ENCODE measurements around the gene CHST3. TPM values are rescaled to one million over a fixed set of nuclear protein-coding genes. Genes with fewer than 3 reads are reported as not detected.

Gene CHST3
- total and polyA plus RNA-seq, 10 of the 15 experiments (the other 5 are each of a cell fraction or from before 2014, with no cell fraction given): 0.03 to 0.50 (median 0.05) TPM; not detected in 2

- no peak overlapping the region for H3K4me2 ChIP-seq (ENCODE audit: control insufficient read depth, insufficient read depth)
- H3K4me1 ChIP-seq (ENCODE audit: control insufficient read depth, insufficient read depth, low read length): no peaks in the 10 kb centered on the region
- DNase-seq (ENCODE audit: low read depth, low spot score) (no peak), FAIRE-seq (no peak), ATAC-seq (no peak)
- H3K36me3 ChIP-seq (ENCODE audit: control insufficient read depth in 2 of 2, insufficient read depth in 2 of 2, low read length in 1 of 2): no peaks in the 10 kb centered on the region; a peak in 1 of 4 replicates
- H3K9me3 ChIP-seq (replicated peaks; ENCODE audit: control insufficient read depth, insufficient read depth, low read length): no peaks in the 10 kb centered on the region
- H3K27ac ChIP-seq (ENCODE audit: control insufficient read depth, insufficient read depth): no peak overlapping the region
- 22% methylated on average over 8 of the region's 8 CpGs for WGBS (ENCODE audit: insufficient coverage, insufficient replicate concordance, low lambda C conversion rate, missing lambda C conversion rate)
- no peaks in the 10 kb centered on the region for H3K27me3 ChIP-seq (replicated peaks in 1 of 2; ENCODE audit: control insufficient read depth in 2 of 2, insufficient read depth in 2 of 2, low read length in 1 of 2)
- no peak overlapping the region for H2AFZ ChIP-seq (ENCODE audit: control insufficient read depth, low read depth, low read length)
- BruUV-seq (replicated peaks): no TSS peak
- ChIA-PET POLR2A (no interaction called here), CTCF (no interaction called here), SMC1A (ENCODE audit: uncharacterized antibody, unreplicated experiment) (no interaction called here), RAD21 (ENCODE audit: unreplicated experiment) (no interaction called here)
- no peak for TF ChIP-seq TCF12 (IDR thresholded peaks at IDR 0.05; ENCODE audit: low read depth, low read length)
- TF ChIP-seq BHLHE40 (IDR thresholded peaks at IDR 0.05; ENCODE audit: borderline replicate concordance in 1 of 2, low read depth in 2 of 2, low read length in 1 of 2): no peak
- no peak for TF ChIP-seq USF2 (IDR thresholded peaks at IDR 0.05; ENCODE audit: borderline replicate concordance, low read depth, low read length)
- TF ChIP-seq BRCA1 (IDR thresholded peaks at IDR 0.05; ENCODE audit: low read depth, low read length): no peak
- no peak for TF ChIP-seq CBFB (IDR thresholded peaks at IDR 0.05; ENCODE audit: low read depth)
- no peak for TF ChIP-seq STAT3 (IDR thresholded peaks at IDR 0.05; ENCODE audit: low read depth, low read length)
- TF ChIP-seq CHD4 (IDR thresholded peaks at IDR 0.05): no peak
- no peak for TF ChIP-seq IRF5 (IDR thresholded peaks at IDR 0.05; ENCODE audit: borderline replicate concordance)
- no peak for TF ChIP-seq IRF3 (IDR thresholded peaks at IDR 0.05)
- no peak for TF ChIP-seq RBBP5 (conservative IDR thresholded peaks at IDR 0.05)
- no peak for TF ChIP-seq NFYB (IDR thresholded peaks at IDR 0.05; ENCODE audit: insufficient read depth, low read depth, low read length)
- TF ChIP-seq EED (IDR thresholded peaks at IDR 0.05; ENCODE audit: low read depth): no peak
- no peak for TF ChIP-seq JUND (IDR thresholded peaks at IDR 0.05; ENCODE audit: low read depth, low read length)
- TF ChIP-seq SPI1 (IDR thresholded peaks at IDR 0.05; ENCODE audit: borderline replicate concordance, insufficient read depth, low read depth, low read length): no peak
- no peak for TF ChIP-seq ZNF217 (IDR thresholded peaks at IDR 0.05)
- TF ChIP-seq MYB (IDR thresholded peaks at IDR 0.05; ENCODE audit: borderline replicate concordance, low read depth, low read length): no peak
- TF ChIP-seq NR2C1 (IDR thresholded peaks at IDR 0.05): no peak
- TF ChIP-seq LARP7 (IDR thresholded peaks at IDR 0.05): no peak
- no peak for TF ChIP-seq NFXL1 (IDR thresholded peaks at IDR 0.05; ENCODE audit: borderline replicate concordance)
- no peak overlapping the region for H3K9ac ChIP-seq (ENCODE audit: control insufficient read depth, insufficient read depth, low read length)
- H4K20me1 ChIP-seq (ENCODE audit: control insufficient read depth, insufficient read depth): no peaks in the 10 kb centered on the region
- in situ Hi-C loops (cut with MboI): no loop called here
- H3K4me3 ChIP-seq: no peak overlapping the region
- intact Hi-C loops (cut with micrococcal nuclease; ENCODE audit: unreplicated experiment): no loop called here
- H3K79me2 ChIP-seq (ENCODE audit: control insufficient read depth, insufficient read depth, low read length): no peaks in the 10 kb centered on the region
These were observed 47.3 kb downstream of the CHST3 start for GRCh38 chr10:72011468-72011867.

All from GM12878 (cell line).